Measurements from ENCODE around the gene CENPH.

GRCh38 chr5:69245031-69245430 lies 55.6 kb downstream of the CENPH start:
- TF ChIP-seq EZH2 (IDR thresholded peaks at IDR 0.05; ENCODE audit: insufficient read depth, poor library complexity, severe bottlenecking) (no peak), EZH2phosphoT487 (IDR thresholded peaks at IDR 0.05; ENCODE audit: insufficient read depth, low read depth) (no peak)
